Astrocyte (in vitro differentiated cells and primary cell): ENCODE data around the gene BST1.

Source experiments
- CTCF ChIP-seq: IDR thresholded peaks from 2 replicates; pipeline ENCODE4 v1.5.1; 2011; ENCODE audit warnings: low read depth, mild to moderate bottlenecking, inconsistent platforms, low read length, moderate library complexity; ENCODE audit not compliant: insufficient read depth
- EZH2 ChIP-seq: IDR thresholded peaks from 2 replicates; pipeline ENCODE4 v1.6.1; 2012; ENCODE audit warnings: mild to moderate bottlenecking, low read length, inconsistent platforms; ENCODE audit not compliant: insufficient read depth

- no peak for TF ChIP-seq CTCF
- TF ChIP-seq EZH2: no peak
Observed at GRCh38 chr4:15658136-15658770, 44.6 kb upstream of the BST1 start.
